ENCODE results near the gene EML3. TPM values are rescaled to one million over a fixed set of nuclear protein-coding genes. Genes with fewer than 3 reads are reported as not detected.

The EML3 gene
- total RNA-seq, 1 experiment from 2014 or later = 51.1 TPM

DNA sequence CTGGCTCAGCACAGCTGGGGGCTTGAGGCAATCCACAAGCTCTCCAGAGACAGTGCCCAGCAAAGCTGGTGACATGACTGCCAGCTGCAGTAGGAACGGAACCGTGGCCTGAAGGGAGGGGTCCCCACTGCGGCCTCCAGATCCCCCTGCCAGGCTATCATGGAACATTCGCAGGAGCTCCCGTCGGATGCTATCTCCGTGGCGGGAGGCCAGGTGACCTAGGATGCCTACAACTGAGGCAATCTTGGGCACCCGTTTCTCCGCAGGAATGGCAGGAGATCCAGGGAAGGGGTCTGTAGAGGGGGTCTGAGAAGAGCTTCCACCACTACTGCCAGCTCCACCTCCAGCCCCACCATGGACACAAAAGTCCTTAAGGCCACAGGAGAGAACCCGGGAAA, 36.4 kb upstream of the EML3 start:
- Mint-ChIP-seq H3K4me3 (no peak overlapping the region), H3K9me3 (no peaks in the 10 kb centered on the region), H3K36me3 (peaks cover 28% of the 10 kb centered on the region), H3K27me3 (ENCODE audit: low read depth) (no peaks in the 10 kb centered on the region), H3K27ac (no peak overlapping the region), H3K4me1 (peaks cover 18% of the 10 kb centered on the region)
- ChIA-PET POLR2A (interaction anchor here (1.1 to 6.3 kb wide), 3 partner anchors 16 to 57 kb away, joined by 3 to 42 read pairs (median 8); partner anchors contain the start of genes C11orf98, CSKMT and TUT1), CTCF (no interaction called here)
- DNase-seq (ENCODE audit: low spot score) = no peak
- no peak for ATAC-seq
- TF ChIP-seq ATF1 (CRISPR knock-in tag; IDR thresholded peaks at IDR 0.05) (no peak), ERG (CRISPR knock-in tag; IDR thresholded peaks at IDR 0.05) (no peak), ETV6 (CRISPR knock-in tag; IDR thresholded peaks at IDR 0.05) (no peak), SMAD4 (CRISPR knock-in tag; IDR thresholded peaks at IDR 0.05) (no peak), KAT7 (CRISPR knock-in tag; IDR thresholded peaks at IDR 0.05; ENCODE audit: borderline replicate concordance) (no peak), NR3C1 (CRISPR knock-in tag; conservative IDR thresholded peaks at IDR 0.05; ENCODE audit: low read depth) (no peak), FOXP1 (CRISPR knock-in tag; IDR thresholded peaks at IDR 0.05; ENCODE audit: borderline replicate concordance) (no peak), ZNF425 (CRISPR knock-in tag; conservative IDR thresholded peaks at IDR 0.05) (no peak), ZNF671 (CRISPR knock-in tag; IDR thresholded peaks at IDR 0.05) (no peak), OVOL2 (CRISPR knock-in tag; IDR thresholded peaks at IDR 0.05; ENCODE audit: borderline replicate concordance) (no peak), ZSCAN18 (CRISPR knock-in tag; IDR thresholded peaks at IDR 0.05) (no peak)
- TF ChIP-seq, protein P1, sequence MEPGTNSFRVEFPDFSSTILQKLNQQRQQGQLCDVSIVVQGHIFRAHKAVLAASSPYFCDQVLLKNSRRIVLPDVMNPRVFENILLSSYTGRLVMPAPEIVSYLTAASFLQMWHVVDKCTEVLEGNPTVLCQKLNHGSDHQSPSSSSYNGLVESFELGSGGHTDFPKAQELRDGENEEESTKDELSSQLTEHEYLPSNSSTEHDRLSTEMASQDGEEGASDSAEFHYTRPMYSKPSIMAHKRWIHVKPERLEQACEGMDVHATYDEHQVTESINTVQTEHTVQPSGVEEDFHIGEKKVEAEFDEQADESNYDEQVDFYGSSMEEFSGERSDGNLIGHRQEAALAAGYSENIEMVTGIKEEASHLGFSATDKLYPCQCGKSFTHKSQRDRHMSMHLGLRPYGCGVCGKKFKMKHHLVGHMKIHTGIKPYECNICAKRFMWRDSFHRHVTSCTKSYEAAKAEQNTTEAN (CRISPR knock-in tag; IDR thresholded peaks at IDR 0.05) = no peak

DNA sequence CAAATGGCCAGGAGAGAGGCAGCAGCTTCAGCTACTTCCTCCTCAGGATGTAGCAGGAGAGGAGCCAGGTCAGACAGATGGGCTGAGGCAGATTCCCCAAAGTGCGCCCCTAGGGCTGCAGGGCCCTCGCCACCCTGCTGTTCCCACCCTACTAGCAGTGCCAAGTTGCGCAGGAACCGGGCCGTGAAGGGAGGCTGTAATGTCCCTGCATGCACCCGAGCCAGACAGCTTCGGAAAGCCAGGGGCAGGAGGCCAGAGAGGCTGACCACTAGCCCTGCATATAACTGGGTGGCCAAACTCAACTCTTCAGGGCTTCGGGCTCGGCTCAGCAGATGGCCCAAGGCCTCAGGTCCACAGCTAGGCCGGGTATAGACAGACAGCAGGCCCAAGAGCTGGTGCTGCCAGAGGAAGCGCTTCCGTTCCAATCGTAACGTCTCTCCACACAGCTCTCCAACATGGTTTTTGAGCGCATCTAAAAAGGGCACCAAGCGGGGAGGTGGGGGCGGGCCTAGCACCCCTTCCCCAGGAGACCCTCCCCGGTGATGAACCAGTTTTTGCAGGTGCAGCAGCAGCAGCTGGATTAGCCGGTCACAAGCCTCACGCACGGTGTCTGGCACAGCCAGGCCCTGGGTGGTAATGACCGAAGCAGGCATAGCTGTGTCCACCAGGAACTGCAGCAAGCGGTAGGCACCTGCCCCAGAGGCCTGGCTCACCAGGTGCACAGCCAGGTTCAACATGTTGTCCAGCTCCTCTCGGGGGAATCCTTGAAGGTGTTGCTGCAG, 35.8 kb upstream of the EML3 start:
- Mint-ChIP-seq H3K4me1 (peaks cover 15% of the 10 kb centered on the region), H3K27me3 (ENCODE audit: low read depth) (no peaks in the 10 kb centered on the region), H3K9me3 (no peaks in the 10 kb centered on the region), H3K27ac (no peak overlapping the region), H3K36me3 (peaks cover 30% of the 10 kb centered on the region), H3K4me3 (no peak overlapping the region)
- POLR2A ChIA-PET = interaction anchor here (0.5 to 6.3 kb wide), 4 partner anchors 17 to 209 kb away, joined by 4 to 42 read pairs (median 8); partner anchors contain the start of genes C11orf98, CSKMT, STX5 and TUT1
- no peak for DNase-seq (ENCODE audit: low spot score)
- ATAC-seq = no peak
- CTCF ChIA-PET = interaction anchor here (0.8 kb wide), 1 partner anchor 17 kb away, joined by 3 read pairs; the partner anchor contains the start of genes C11orf98 and CSKMT
- TF ChIP-seq ZNF425 (CRISPR knock-in tag; conservative IDR thresholded peaks at IDR 0.05) (no peak), HMGA2 (CRISPR knock-in tag; IDR thresholded peaks at IDR 0.05) (no peak), USF1 (CRISPR knock-in tag; IDR thresholded peaks at IDR 0.05) (no peak), HMGXB4 (CRISPR knock-in tag; IDR thresholded peaks at IDR 0.05) (no peak), ZNF416 (CRISPR knock-in tag; IDR thresholded peaks at IDR 0.05) (no peak), FOXP1 (CRISPR knock-in tag; IDR thresholded peaks at IDR 0.05; ENCODE audit: borderline replicate concordance) (no peak)
- TF ChIP-seq, protein P2, sequence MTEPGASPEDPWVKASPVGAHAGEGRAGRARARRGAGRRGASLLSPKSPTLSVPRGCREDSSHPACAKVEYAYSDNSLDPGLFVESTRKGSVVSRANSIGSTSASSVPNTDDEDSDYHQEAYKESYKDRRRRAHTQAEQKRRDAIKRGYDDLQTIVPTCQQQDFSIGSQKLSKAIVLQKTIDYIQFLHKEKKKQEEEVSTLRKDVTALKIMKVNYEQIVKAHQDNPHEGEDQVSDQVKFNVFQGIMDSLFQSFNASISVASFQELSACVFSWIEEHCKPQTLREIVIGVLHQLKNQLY (CRISPR knock-in tag; IDR thresholded peaks at IDR 0.05) = no peak
- TF ChIP-seq, protein P1 (CRISPR knock-in tag; IDR thresholded peaks at IDR 0.05) = no peak

All from WTC11 (cell line).